Heart left ventricle (tissue), 16 donors: ENCODE results near the gene MRPL43. TPM values are rescaled to one million over a fixed set of nuclear protein-coding genes. Genes with fewer than 3 reads are reported as not detected.
A peak's percentile ranks its signal among the peaks of the same experiment; 100 is the strongest.

Experiments used
- ATAC-seq, 4 donors: fragments of 200-7000 bp; cut with Tn5 transposase; one replicate each; pipeline ENCODE4 v1.9.1; 2020 to 2022; ENCODE audit warnings: moderate library complexity in 4 of 4, mild to moderate bottlenecking in 3 of 4, moderate number of reproducible peaks in 1 of 4
- DNase-seq, 5 donors: peaks; one replicate each; pipeline ENCODE4 v3.0.0-alpha.2; 2020
- H3K27ac ChIP-seq, 12 donors: fragments of 200-600 bp; sonication (generic) in 4 of 12; one replicate each; pipeline versions ENCODE4 v1.5.0 to v1.8.0; 2016 to 2022; ENCODE audit warnings: mild to moderate bottlenecking in 2 of 12
- H3K27me3 ChIP-seq, 9 donors: fragments of 200-600 bp; sonication (generic) in 2 of 9; one replicate each; pipeline versions ENCODE4 v1.5.1 to v1.8.0; 2016 to 2022; ENCODE audit warnings: mild to moderate bottlenecking in 3 of 9
- H3K36me3 ChIP-seq, 9 donors: fragments of 200-600 bp; sonication (generic) in 2 of 9; one replicate each; pipeline versions ENCODE4 v1.5.0 to v1.8.0; 2018 to 2022; ENCODE audit warnings: mild to moderate bottlenecking in 2 of 9
- H3K4me1 ChIP-seq, 12 donors: fragments of 200-600 bp; sonication (generic) in 4 of 12; one replicate each; pipeline versions ENCODE4 v1.5.0 to v1.8.0; 2016 to 2022; ENCODE audit warnings: mild to moderate bottlenecking in 3 of 12
- H3K4me3 ChIP-seq, 12 donors: fragments of 200-600 bp; sonication (generic) in 4 of 12; one replicate each; pipeline versions ENCODE4 v1.5.0 to v1.8.0; 2017 to 2022; ENCODE audit warnings: mild to moderate bottlenecking in 9 of 12, moderate library complexity in 4 of 12
- H3K9me3 ChIP-seq, 12 donors: fragments of 200-600 bp; sonication (generic) in 4 of 12; one replicate each; pipeline versions ENCODE4 v1.5.0 to v1.8.0; 2016 to 2022; ENCODE audit warnings: mild to moderate bottlenecking in 1 of 12
- CTCF ChIP-seq, 12 donors: fragments of 200-600 bp; sonication (generic) in 4 of 12; IDR thresholded peaks; one replicate each; pipeline versions ENCODE4 v1.5.0 to v1.8.0; 2018 to 2022; ENCODE audit warnings: antibody characterized with exemption in 12 of 12, mild to moderate bottlenecking in 5 of 12
- POLR2A ChIP-seq, 2 donors: fragments of 450-650 bp; IDR thresholded peaks; one replicate each; pipeline ENCODE4 v1.6.1; 2017; ENCODE audit warnings: antibody characterized with exemption in 2 of 2, mild to moderate bottlenecking in 2 of 2, moderate library complexity in 2 of 2
- WGBS, 4 donors: extraction: QIAGEN DNeasy Blood & Tissue Kit in 2 of 4; methylation state at CpG; one replicate each; pipeline versions ENCODE4 v1.1.5 to v1.1.7; 2013 to 2018; 5-methylcytosine and 5-hydroxymethylcytosine counted together
- intact Hi-C, 10 donors: fragments of 100-400 bp; cut with DNase I; formaldehyde crosslinking; loops; one replicate each; pipeline versions ENCODE4 v1.11.1 to v1.14.2; 2022
- polyA plus RNA-seq, 2 donors: library from polyadenylated mRNA; stranded (reverse); fragments of 200-250 nt; gene quantifications; one replicate each; pipeline ENCODE4 v1.2.3, GENCODE V29; 2013
- total RNA-seq, 9 donors: library from RNA; depleted of rRNA in 2 of 9; stranded (reverse); fragments of >200 nt in 2 of 9; fragmentation: NEBNext Ultra II Directional in 3 of 9; extraction: Animal tissue kit (Norgen Biotek cat#: 25700) in 3 of 9; gene quantifications; one replicate each; pipeline versions ENCODE4 v1.1.0 to v1.2.4, GENCODE V29; 2016 to 2023
- donor health status: ischemic (EF 13 %, LVEDD 7.1; RV severe dilation, severe dysfunction).
- donor health status: healthy with polysubstance abuse.
- donor health status: DM: no; HTN: yes; CAD: no.
- donor health status: DM: no; HTN: no; CAD: no.
- donor health status: ischemic (EF 25% LVEDD 6.9; RV normal size, moderate dysfunction).
- donor health status: ischemic (EF 25% LVEDD 5.7; RV mildly dilated, moderate dysfunction).
- donor health status: healthy.
- donor health status: DM: yes; HTN: yes; CAD: no.
- donor health status: ischemic (EF 35%, LVEDD 5.7; RV mildly dilated, moderate dysfunction).
- donor health status: nonischemic (EF 11% LVEDD 7.7; RV severe dilation, severe dysfunction).
- donor health status: DM: yes; HTN: yes; CAD: no.
- donor health status: PGD.
- donor health status: ischemic (EF 29% LVEDD 5.4; RV normal size, mild dysfunction).
- donor health status: nonischemic (EF 23%, LVEDD 6.1; RV moderate dilation, normal function).

MRPL43 gene
- total and polyA plus RNA-seq, 11 donors: 44.8 to 113 (median 59.1) TPM

DNA sequence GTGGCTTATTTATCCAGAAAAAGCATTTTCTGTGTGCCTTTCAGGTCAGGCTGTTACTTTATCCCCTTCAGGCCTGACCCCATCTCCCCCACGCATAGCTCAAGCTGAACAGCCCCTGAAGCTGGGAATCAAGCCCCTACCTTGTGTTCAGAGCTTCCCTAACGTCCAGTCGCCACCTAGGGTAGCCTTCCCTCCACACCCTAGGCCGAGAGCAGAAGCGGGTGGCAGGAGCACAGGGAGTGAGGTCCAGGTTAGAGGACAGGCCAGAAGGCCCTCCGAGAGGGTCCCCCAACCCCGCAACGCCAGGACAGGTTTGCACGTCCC lies 18.5 kb downstream of the MRPL43 start:
- peak in 3 of 4 donors; percentile 3 to 41 (median 23) for ATAC-seq
- peaks cover 0 to 31% (median 24%) of the 10 kb centered on the region in 9 donors for H3K36me3 ChIP-seq
- TF ChIP-seq POLR2A (IDR thresholded peaks at IDR 0.05) (no peak), CTCF (IDR thresholded peaks at IDR 0.05) (no peak)
- H3K4me1 ChIP-seq: peaks cover 0 to 17% (median 14%) of the 10 kb centered on the region in 12 donors
- H3K4me3 ChIP-seq: peak overlapping the region; percentile 47 to 75 (median 62)
- H3K9me3 ChIP-seq: no peaks in the 10 kb centered on the region
- peaks cover 0 to 5% (median 0%) of the 10 kb centered on the region in 9 donors for H3K27me3 ChIP-seq
- DNase-seq: no peak
- WGBS, 4 donors: 11 to 21% (median 17%) methylated on average over 8 to 9 of the region's 9 CpGs
- no peak overlapping the region for H3K27ac ChIP-seq
- intact Hi-C loops: loop anchor here in 5 of 10 donors (1.0 to 2.0 kb wide), 3 partner anchors 44 to 46 kb away; no protein-coding TSS in a partner anchor

DNA sequence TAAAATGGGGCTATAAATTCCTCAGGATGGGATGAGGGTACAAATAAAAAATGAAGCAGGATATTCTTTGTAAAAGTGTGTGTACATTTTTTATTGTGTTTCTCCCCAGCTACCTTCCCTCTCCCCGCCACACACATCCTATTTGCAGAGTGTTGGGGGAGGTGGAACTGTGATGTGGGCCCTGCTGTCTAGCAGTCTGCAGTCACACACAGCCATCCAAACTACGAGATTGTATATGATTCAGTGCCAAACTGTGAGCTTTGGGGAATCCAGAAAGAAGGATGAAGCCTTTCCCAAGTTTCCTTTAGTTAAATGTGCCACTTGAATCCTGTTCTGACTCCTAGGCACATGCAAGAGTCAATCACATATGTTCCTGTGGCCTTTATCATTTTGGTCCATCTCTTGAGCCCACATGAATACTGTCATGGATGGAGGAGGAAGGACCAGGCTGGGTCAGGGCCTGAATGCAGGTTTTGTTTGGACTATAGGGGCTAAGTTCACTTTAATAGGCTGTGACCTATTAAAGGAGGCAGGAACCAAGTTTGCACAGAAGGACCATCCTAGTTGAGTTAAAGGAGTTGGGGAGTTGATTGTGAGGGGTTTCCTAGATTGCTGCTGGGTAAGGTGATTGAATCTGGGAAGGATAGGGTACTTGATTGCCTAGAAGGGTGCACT lies 19.1 kb downstream of the MRPL43 start:
- Histone ChIP-seq H3K4me1 (peaks cover 0 to 17% (median 14%) of the 10 kb centered on the region in 12 donors), H3K27me3 (peaks cover 0 to 5% (median 0%) of the 10 kb centered on the region in 9 donors), H3K4me3 (no peak overlapping the region), H3K9me3 (no peaks in the 10 kb centered on the region), H3K36me3 (peaks cover 0 to 37% (median 31%) of the 10 kb centered on the region in 9 donors), H3K27ac (no peak overlapping the region)
- ATAC-seq (no peak), DNase-seq (no peak)
- TF ChIP-seq POLR2A (IDR thresholded peaks at IDR 0.05) (no peak), CTCF (IDR thresholded peaks at IDR 0.05) (no peak)
- intact Hi-C loops: loop anchor here in 5 of 10 donors (1.0 to 2.0 kb wide), 3 partner anchors 45 to 47 kb away; no protein-coding TSS in a partner anchor
- WGBS, 4 donors: 83 to 96% (median 87%) methylated on average over 2 of the region's 2 CpGs

DNA sequence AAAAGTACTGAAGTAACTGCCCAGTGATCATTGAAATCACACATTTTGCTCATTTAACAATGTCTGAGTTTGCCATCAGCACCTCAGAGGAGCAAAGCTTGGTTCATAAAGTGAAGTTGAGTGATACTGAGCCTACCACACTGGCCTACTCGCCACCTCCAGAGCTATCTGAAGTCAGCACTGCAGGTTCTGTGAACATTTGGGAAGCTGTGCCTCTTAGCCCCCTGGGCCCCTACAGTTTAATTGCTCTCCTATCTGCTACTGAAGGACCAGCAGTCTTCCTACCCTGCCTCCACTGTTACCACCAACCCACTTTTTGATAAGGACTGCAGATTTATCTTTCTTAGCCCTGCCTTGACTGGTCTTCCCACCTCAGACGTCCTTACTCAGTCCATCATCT lies 20.0 kb downstream of the MRPL43 start:
- DNase-seq (no peak), ATAC-seq (no peak)
- intact Hi-C loops: no loop called here
- peaks cover 0 to 17% (median 14%) of the 10 kb centered on the region in 12 donors for H3K4me1 ChIP-seq
- H3K36me3 ChIP-seq: peaks cover 0 to 46% (median 39%) of the 10 kb centered on the region in 9 donors
- no peak overlapping the region for H3K27ac ChIP-seq
- H3K27me3 ChIP-seq: peaks cover 0 to 5% (median 0%) of the 10 kb centered on the region in 9 donors
- WGBS, 4 donors: 85 to 93% (median 91%) methylated on average over 2 of the region's 2 CpGs
- TF ChIP-seq POLR2A (IDR thresholded peaks at IDR 0.05): no peak
- no peak for TF ChIP-seq CTCF (IDR thresholded peaks at IDR 0.05)
- no peaks in the 10 kb centered on the region for H3K9me3 ChIP-seq
- H3K4me3 ChIP-seq: no peak overlapping the region

DNA sequence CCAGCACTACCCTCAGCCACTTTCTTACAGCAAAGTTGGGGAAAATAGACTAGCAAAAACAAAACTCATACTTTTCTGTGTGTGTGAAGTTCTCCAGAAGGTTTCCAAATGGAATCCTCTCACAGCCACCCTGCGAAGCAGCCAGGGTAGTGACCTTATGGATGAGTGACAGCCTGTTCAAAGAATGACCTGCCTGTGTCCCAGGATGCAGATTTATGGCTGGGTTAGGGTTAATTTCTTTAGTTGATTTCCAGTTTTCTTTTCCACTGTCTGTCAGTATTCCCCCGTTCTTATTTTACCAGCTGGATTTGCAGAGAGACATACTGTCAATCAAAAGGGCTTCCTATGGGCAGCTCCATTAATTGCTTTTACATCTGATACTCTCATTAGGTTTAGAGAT lies 20.4 kb downstream of the MRPL43 start:
- peaks cover 0 to 17% (median 14%) of the 10 kb centered on the region in 12 donors for H3K4me1 ChIP-seq
- WGBS, 4 donors: 69 to 75% (median 73%) methylated on average over 2 of the region's 2 CpGs
- DNase-seq (no peak), ATAC-seq (no peak)
- no peak overlapping the region for H3K27ac ChIP-seq
- no peaks in the 10 kb centered on the region for H3K9me3 ChIP-seq
- intact Hi-C loops: no loop called here
- peaks cover 0 to 5% (median 0%) of the 10 kb centered on the region in 9 donors for H3K27me3 ChIP-seq
- no peak for TF ChIP-seq CTCF (IDR thresholded peaks at IDR 0.05)
- no peak for TF ChIP-seq POLR2A (IDR thresholded peaks at IDR 0.05)
- peaks cover 0 to 50% (median 44%) of the 10 kb centered on the region in 9 donors for H3K36me3 ChIP-seq
- no peak overlapping the region for H3K4me3 ChIP-seq
